HL-60 (cell line): ENCODE results near the gene MYL10.

Source experiments
- CTCF ChIP-seq: IDR thresholded peaks from one replicate; pipeline ENCODE4 v1.5.1; 2011; ENCODE audit warnings: low read length, control low read depth, inconsistent platforms; ENCODE audit not compliant: insufficient read depth
- GABPA ChIP-seq: IDR thresholded peaks from 2 replicates; pipeline ENCODE4 v1.6.1; 2012; ENCODE audit warnings: low read depth
- POLR2AphosphoS5 ChIP-seq: IDR thresholded peaks from 2 replicates; pipeline ENCODE4 v1.6.1; 2012; ENCODE audit warnings: low read depth
- REST ChIP-seq: IDR thresholded peaks from 2 replicates; pipeline ENCODE4 v1.6.1; 2012; ENCODE audit warnings: low read depth; ENCODE audit not compliant: insufficient replicate concordance

GRCh38 chr7:101625031-101625791 is 3.9 kb downstream of the MYL10 start:
- no peak for TF ChIP-seq CTCF
- TF ChIP-seq GABPA, result no peak
- no peak for TF ChIP-seq POLR2AphosphoS5
- no peak for TF ChIP-seq REST
